Transverse colon (tissue), 4 donors: Measurements from ENCODE around the gene TTR. TPM values are rescaled to one million over a fixed set of nuclear protein-coding genes. Genes with fewer than 3 reads are reported as not detected.

Experiments
- DNase-seq: peaks from one replicate; pipeline ENCODE4 v3.0.0-alpha.2; 2019
- H3K27ac ChIP-seq, 4 donors: fragments of 200-600 bp; sonication (generic); 2 replicates each; pipeline ENCODE4 v1.5.1; 2016 to 2018; ENCODE audit warnings: inconsistent platforms in 4 of 4
- H3K27me3 ChIP-seq: fragments of 200-600 bp; sonication (generic); 2 replicates; pipeline ENCODE4 v1.5.1; 2017; ENCODE audit warnings: inconsistent platforms
- H3K36me3 ChIP-seq, 4 donors: fragments of 200-600 bp; sonication (generic); 2 replicates each; pipeline ENCODE4 v1.5.1; 2017 to 2019; ENCODE audit warnings: inconsistent platforms in 4 of 4
- H3K4me1 ChIP-seq, 4 donors: fragments of 200-600 bp; sonication (generic); 2 replicates each; pipeline ENCODE4 v1.5.1; 2017 to 2020; ENCODE audit warnings: inconsistent platforms in 4 of 4
- H3K4me3 ChIP-seq, 4 donors: fragments of 200-600 bp; sonication (generic); 1 replicate in 1 of 4; 2 replicates in 3 of 4; pipeline versions ENCODE4 v1.5.1 to v1.6.1; 2017 to 2019; ENCODE audit warnings: inconsistent platforms in 4 of 4
- H3K9me3 ChIP-seq, 2 donors: fragments of 200-600 bp; sonication (generic); 2 replicates each; pipeline ENCODE4 v1.5.1; 2017 to 2019; ENCODE audit warnings: inconsistent platforms in 2 of 2
- CTCF ChIP-seq, 5 experiments: fragments of 200-600 bp in 3 of 5; fragments of 450-650 bp in 2 of 5; sonication (generic) in 3 of 5; IDR thresholded peaks; 1 replicate in 2 of 5; 2 replicates in 3 of 5; pipeline ENCODE4 v1.5.1; 2016 to 2017; ENCODE audit warnings: antibody characterized with exemption in 5 of 5, inconsistent platforms in 3 of 5, mild to moderate bottlenecking in 2 of 5, moderate library complexity in 1 of 5
- EP300 ChIP-seq: sonication (generic); formaldehyde crosslinking; IDR thresholded peaks from one replicate; pipeline ENCODE4 v1.6.1; 2017; ENCODE audit warnings: antibody characterized with exemption, low read depth
- POLR2A ChIP-seq: fragments of 450-650 bp; IDR thresholded peaks from one replicate; pipeline ENCODE4 v1.6.1; 2016; ENCODE audit warnings: antibody characterized with exemption, mild to moderate bottlenecking, moderate library complexity
- POLR2AphosphoS5 ChIP-seq, 3 donors: sonication (generic); formaldehyde crosslinking; IDR thresholded peaks; one replicate each; pipeline ENCODE4 v1.6.1; 2016; ENCODE audit warnings: antibody characterized with exemption in 3 of 3
- WGBS, 2 donors: methylation state at CpG; one replicate each; pipeline ENCODE4 v1.1.5; 2018; ENCODE audit warnings: low coverage in 1 of 2; 5-methylcytosine and 5-hydroxymethylcytosine counted together
- in situ Hi-C, 4 donors: fragments of 200-750 bp; cut with MboI; loops; one replicate each; pipeline versions ENCODE4 v1.15.0 to v1.15.1; 2017; ENCODE audit warnings: low sequenced_read_pairs in 3 of 4, low pct_ligation_motif_present in 1 of 4, low pct_unique_long_range_greater_than_20kb in 1 of 4
- intact Hi-C: fragments of 100-400 bp; cut with DNase I; formaldehyde crosslinking; loops from one replicate; pipeline ENCODE4 v1.15.1; 2023; ENCODE audit warnings: low total_unique reads
- total RNA-seq, 4 donors: library from RNA; depleted of rRNA; stranded (reverse); fragments of >200 nt; gene quantifications; one replicate each; pipeline ENCODE4 v1.1.0, GENCODE V29; 2016

The TTR gene
- total RNA-seq, 4 donors from 2014 or later = 0.41 TPM; not detected in 3

GRCh38 chr18:31607384-31607783 is 15.7 kb downstream of the TTR start:
- 79 to 81% methylated on average over 3 to 5 of the region's 5 CpGs for WGBS, 2 donors
- TF ChIP-seq POLR2A (no peak), POLR2AphosphoS5 (IDR thresholded peaks at IDR 0.05) (no peak), EP300 (no peak), CTCF (IDR thresholded peaks at IDR 0.05) (no peak)
- no peaks in the 10 kb centered on the region for H3K27me3 ChIP-seq
- no peaks in the 10 kb centered on the region for H3K36me3 ChIP-seq
- no peaks in the 10 kb centered on the region for H3K4me1 ChIP-seq
- intact Hi-C loops = no loop called here
- no peak overlapping the region for H3K27ac ChIP-seq
- in situ Hi-C loops = no loop called here
- H3K4me3 ChIP-seq = no peak overlapping the region
- no peak for DNase-seq
- no peaks in the 10 kb centered on the region for H3K9me3 ChIP-seq

GRCh38 chr18:31609886-31610285 is 18.2 kb downstream of the TTR start:
- in situ Hi-C loops = no loop called here
- H3K27ac ChIP-seq = no peak overlapping the region
- H3K9me3 ChIP-seq = no peaks in the 10 kb centered on the region
- H3K4me3 ChIP-seq = no peak overlapping the region
- H3K27me3 ChIP-seq = no peaks in the 10 kb centered on the region
- intact Hi-C loops = no loop called here
- no peaks in the 10 kb centered on the region for H3K4me1 ChIP-seq
- TF ChIP-seq POLR2AphosphoS5 (IDR thresholded peaks at IDR 0.05) = no peak
- no peak for TF ChIP-seq POLR2A
- no peak for TF ChIP-seq EP300
- TF ChIP-seq CTCF (IDR thresholded peaks at IDR 0.05) = no peak
- no peaks in the 10 kb centered on the region for H3K36me3 ChIP-seq
- no peak for DNase-seq
- 75% methylated on average over 2 of the region's 2 CpGs; no CpG with 5 or more reads in 1 of the 2 donors for WGBS, 2 donors

- TF ChIP-seq CTCF (IDR thresholded peaks at IDR 0.05) = peak in 4 of 5 experiments; percentile 29 to 43 (median 32)
- TF ChIP-seq POLR2A = no peak
- no peak overlapping the region for H3K27ac ChIP-seq
- in situ Hi-C loops = no loop called here
- H3K4me3 ChIP-seq = no peak overlapping the region
- intact Hi-C loops = no loop called here
- no peaks in the 10 kb centered on the region for H3K9me3 ChIP-seq
- H3K4me1 ChIP-seq = no peaks in the 10 kb centered on the region
- no peaks in the 10 kb centered on the region for H3K27me3 ChIP-seq
- peak; percentile 42 for DNase-seq
- no peaks in the 10 kb centered on the region for H3K36me3 ChIP-seq
- 40 to 50% methylated on average over 4 to 8 of the region's 8 CpGs for WGBS, 2 donors
Observed at GRCh38 chr18:31610286-31611205, 18.9 kb downstream of the TTR start.

- no peaks in the 10 kb centered on the region for H3K4me1 ChIP-seq
- H3K27ac ChIP-seq = no peak overlapping the region
- in situ Hi-C loops = no loop called here
- H3K4me3 ChIP-seq = no peak overlapping the region
- TF ChIP-seq POLR2AphosphoS5 (IDR thresholded peaks at IDR 0.05) = no peak
- no peak for TF ChIP-seq EP300
- TF ChIP-seq CTCF (IDR thresholded peaks at IDR 0.05) = no peak
- TF ChIP-seq POLR2A = no peak
- 85 to 95% methylated on average over 4 to 5 of the region's 5 CpGs for WGBS, 2 donors
- no peak for DNase-seq
- intact Hi-C loops = no loop called here
- H3K9me3 ChIP-seq = no peaks in the 10 kb centered on the region
- no peaks in the 10 kb centered on the region for H3K27me3 ChIP-seq
- no peaks in the 10 kb centered on the region for H3K36me3 ChIP-seq
Observed at GRCh38 chr18:31611511-31611910, 19.8 kb downstream of the TTR start.
